Measurements from ENCODE around the gene POLR1A. TPM values are rescaled to one million over a fixed set of nuclear protein-coding genes. Genes with fewer than 3 reads are reported as not detected.

The POLR1A gene
- total RNA-seq, 6 donors from 2014 or later: 12.0 to 25.8 (median 22.1) TPM

DNA sequence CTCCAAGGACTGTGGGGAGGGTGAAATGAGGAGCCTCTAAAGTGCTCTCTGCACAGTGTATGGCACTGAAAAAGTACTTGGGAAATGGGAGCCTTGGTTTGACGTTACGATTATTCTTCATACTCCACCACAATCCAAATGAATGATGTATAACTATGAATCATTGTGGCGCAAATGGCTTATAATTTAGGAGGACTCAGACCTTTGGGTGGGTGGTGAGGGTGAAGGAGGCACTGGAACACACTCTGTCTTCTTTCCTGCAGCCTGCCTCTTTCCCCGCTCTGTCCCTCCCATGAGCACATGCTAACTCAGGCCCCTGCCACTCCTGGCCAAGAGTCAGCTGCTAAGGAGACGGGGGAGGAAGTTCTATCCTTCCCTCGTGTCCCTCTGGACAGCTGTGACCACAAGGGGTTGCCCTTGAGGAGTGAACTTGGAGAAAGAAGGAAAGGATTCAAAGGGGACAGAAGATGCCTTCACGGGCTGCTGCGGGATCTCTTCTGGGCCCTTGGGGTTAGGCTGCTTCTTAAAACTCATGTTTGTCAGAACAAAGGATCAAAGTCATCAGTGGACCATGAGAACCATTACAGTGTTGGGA lies 36.5 kb downstream of the POLR1A start:
- DNase-seq (no peak), ATAC-seq (ENCODE audit: low FRiP score in 2 of 2) (peak in 1 of 2 donors; percentile 14)
- H3K27me3 ChIP-seq: no peaks in the 10 kb centered on the region
- 73 to 82% methylated on average over 8 of the region's 8 CpGs for WGBS, 2 donors
- H3K9me3 ChIP-seq: no peaks in the 10 kb centered on the region
- TF ChIP-seq, protein P1, sequence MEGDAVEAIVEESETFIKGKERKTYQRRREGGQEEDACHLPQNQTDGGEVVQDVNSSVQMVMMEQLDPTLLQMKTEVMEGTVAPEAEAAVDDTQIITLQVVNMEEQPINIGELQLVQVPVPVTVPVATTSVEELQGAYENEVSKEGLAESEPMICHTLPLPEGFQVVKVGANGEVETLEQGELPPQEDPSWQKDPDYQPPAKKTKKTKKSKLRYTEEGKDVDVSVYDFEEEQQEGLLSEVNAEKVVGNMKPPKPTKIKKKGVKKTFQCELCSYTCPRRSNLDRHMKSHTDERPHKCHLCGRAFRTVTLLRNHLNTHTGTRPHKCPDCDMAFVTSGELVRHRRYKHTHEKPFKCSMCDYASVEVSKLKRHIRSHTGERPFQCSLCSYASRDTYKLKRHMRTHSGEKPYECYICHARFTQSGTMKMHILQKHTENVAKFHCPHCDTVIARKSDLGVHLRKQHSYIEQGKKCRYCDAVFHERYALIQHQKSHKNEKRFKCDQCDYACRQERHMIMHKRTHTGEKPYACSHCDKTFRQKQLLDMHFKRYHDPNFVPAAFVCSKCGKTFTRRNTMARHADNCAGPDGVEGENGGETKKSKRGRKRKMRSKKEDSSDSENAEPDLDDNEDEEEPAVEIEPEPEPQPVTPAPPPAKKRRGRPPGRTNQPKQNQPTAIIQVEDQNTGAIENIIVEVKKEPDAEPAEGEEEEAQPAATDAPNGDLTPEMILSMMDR (IDR thresholded peaks at IDR 0.05): no peak
- TF ChIP-seq POLR2A (IDR thresholded peaks at IDR 0.05): no peak
- TF ChIP-seq EP300 (IDR thresholded peaks at IDR 0.05): no peak
- no peak for TF ChIP-seq POLR2AphosphoS5 (IDR thresholded peaks at IDR 0.05)
- peaks cover 5 to 69% (median 34%) of the 10 kb centered on the region in 4 donors for H3K36me3 ChIP-seq
- H3K27ac ChIP-seq: no peak overlapping the region
- H3K4me3 ChIP-seq: no peak overlapping the region
- peaks cover 8 to 19% (median 14%) of the 10 kb centered on the region in 4 donors for H3K4me1 ChIP-seq

DNA sequence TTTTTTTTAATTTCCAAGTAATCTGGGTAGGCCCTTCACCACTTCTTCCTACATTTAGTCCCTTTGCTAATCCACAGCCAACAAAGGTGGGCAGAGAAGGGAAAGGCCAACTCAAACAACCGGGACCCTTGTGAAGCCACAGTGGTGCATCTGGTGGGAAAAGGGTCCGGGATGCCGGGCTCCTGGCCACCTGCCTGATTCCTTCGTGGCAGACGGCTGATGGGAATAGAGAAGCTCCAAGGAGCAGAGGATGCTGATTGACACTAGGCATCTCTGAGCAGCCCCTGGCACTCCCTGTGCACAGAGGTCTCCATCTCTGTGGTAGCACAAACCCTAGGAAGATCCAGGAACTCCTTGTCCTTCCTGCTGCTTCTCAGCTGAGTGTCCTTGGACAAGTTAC lies 37.0 kb downstream of the POLR1A start:
- ATAC-seq (ENCODE audit: low FRiP score in 2 of 2): no peak
- no peak overlapping the region for H3K4me3 ChIP-seq
- TF ChIP-seq POLR2AphosphoS5 (IDR thresholded peaks at IDR 0.05): no peak
- no peak for TF ChIP-seq EP300 (IDR thresholded peaks at IDR 0.05)
- no peak for TF ChIP-seq POLR2A (IDR thresholded peaks at IDR 0.05)
- TF ChIP-seq, protein P1 (IDR thresholded peaks at IDR 0.05): no peak
- peaks cover 8 to 19% (median 14%) of the 10 kb centered on the region in 4 donors for H3K4me1 ChIP-seq
- no peak for DNase-seq
- 95 to 98% methylated on average over 3 to 5 of the region's 5 CpGs for WGBS, 2 donors
- H3K27ac ChIP-seq: no peak overlapping the region
- no peaks in the 10 kb centered on the region for H3K27me3 ChIP-seq
- H3K9me3 ChIP-seq: no peaks in the 10 kb centered on the region
- peaks cover 6 to 69% (median 33%) of the 10 kb centered on the region in 4 donors for H3K36me3 ChIP-seq

DNA sequence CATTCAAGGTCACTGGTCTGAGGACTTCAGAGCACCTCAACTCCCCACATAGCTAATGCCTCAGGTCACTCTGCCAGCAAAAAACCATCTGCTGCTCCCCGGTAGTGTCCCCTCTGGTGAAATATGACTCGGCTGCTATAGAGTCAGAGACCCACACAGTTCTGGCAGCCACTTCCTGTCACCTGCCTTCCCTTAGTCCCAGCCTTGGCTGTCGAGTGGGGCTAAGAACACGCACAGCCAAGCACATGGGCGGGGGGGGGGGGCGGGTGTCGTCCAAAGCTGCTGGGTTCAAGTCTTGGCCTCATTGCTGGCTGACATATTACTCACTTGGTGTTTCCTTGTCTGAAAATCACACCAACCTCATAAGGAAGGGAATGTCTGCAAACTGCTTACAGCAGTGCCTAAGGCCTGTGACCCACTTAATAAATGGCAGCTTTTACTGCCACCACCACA lies 37.5 kb downstream of the POLR1A start:
- Histone ChIP-seq H3K9me3 (no peaks in the 10 kb centered on the region), H3K27me3 (no peaks in the 10 kb centered on the region), H3K27ac (no peak overlapping the region), H3K4me3 (no peak overlapping the region), H3K4me1 (peaks cover 8 to 15% (median 14%) of the 10 kb centered on the region in 4 donors), H3K36me3 (peaks cover 10 to 70% (median 30%) of the 10 kb centered on the region in 4 donors)
- 33 to 74% methylated on average over 1 to 7 of the region's 7 CpGs for WGBS, 2 donors
- TF ChIP-seq POLR2A (IDR thresholded peaks at IDR 0.05) (no peak), POLR2AphosphoS5 (IDR thresholded peaks at IDR 0.05) (no peak), EP300 (IDR thresholded peaks at IDR 0.05) (no peak)
- TF ChIP-seq, protein P1 (IDR thresholded peaks at IDR 0.05): no peak
- DNase-seq: no peak
- no peak for ATAC-seq (ENCODE audit: low FRiP score in 2 of 2)

DNA sequence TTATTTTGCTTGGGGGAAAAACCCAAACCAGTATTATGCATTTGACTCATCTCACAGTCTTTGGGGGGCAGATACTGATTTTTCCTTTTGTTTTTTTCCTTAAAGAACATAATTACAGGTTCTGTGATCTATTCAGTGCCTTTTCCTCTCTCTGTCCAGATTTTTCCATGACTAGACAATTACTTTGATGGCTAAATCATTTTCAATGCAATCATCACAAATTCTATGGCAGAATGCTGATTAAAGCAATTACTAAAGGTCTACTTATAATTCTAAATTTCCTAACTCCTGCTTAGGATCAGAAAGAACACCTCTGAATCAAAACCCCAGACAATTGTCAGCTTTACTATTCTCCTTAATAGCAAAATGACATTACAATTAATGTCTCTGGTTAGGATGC lies 38.8 kb downstream of the POLR1A start:
- ATAC-seq (ENCODE audit: low FRiP score in 2 of 2): no peak
- H3K27ac ChIP-seq: no peak overlapping the region
- H3K4me1 ChIP-seq: peaks cover 0 to 6% (median 3%) of the 10 kb centered on the region in 4 donors
- H3K4me3 ChIP-seq: no peak overlapping the region
- peaks cover 10 to 73% (median 30%) of the 10 kb centered on the region in 4 donors for H3K36me3 ChIP-seq
- H3K27me3 ChIP-seq: no peaks in the 10 kb centered on the region
- H3K9me3 ChIP-seq: no peaks in the 10 kb centered on the region
- no peak for DNase-seq
- TF ChIP-seq EP300 (IDR thresholded peaks at IDR 0.05) (no peak), POLR2AphosphoS5 (IDR thresholded peaks at IDR 0.05) (no peak), POLR2A (IDR thresholded peaks at IDR 0.05) (no peak)
- TF ChIP-seq, protein P1 (IDR thresholded peaks at IDR 0.05): no peak

Measured in upper lobe of left lung (tissue), 6 donors.